ENCODE results near the gene LRRC8A. TPM values are rescaled to one million over a fixed set of nuclear protein-coding genes. Genes with fewer than 3 reads are reported as not detected.
"Not testable (repeated sequence)": the region's sequence is repeated elsewhere in the genome, so short reads cannot be mapped to it uniquely, and the experiment has no call there.

Gene LRRC8A
- total RNA-seq = 10 to 100 TPM; 25.6 to 26.7 TPM

DNA sequence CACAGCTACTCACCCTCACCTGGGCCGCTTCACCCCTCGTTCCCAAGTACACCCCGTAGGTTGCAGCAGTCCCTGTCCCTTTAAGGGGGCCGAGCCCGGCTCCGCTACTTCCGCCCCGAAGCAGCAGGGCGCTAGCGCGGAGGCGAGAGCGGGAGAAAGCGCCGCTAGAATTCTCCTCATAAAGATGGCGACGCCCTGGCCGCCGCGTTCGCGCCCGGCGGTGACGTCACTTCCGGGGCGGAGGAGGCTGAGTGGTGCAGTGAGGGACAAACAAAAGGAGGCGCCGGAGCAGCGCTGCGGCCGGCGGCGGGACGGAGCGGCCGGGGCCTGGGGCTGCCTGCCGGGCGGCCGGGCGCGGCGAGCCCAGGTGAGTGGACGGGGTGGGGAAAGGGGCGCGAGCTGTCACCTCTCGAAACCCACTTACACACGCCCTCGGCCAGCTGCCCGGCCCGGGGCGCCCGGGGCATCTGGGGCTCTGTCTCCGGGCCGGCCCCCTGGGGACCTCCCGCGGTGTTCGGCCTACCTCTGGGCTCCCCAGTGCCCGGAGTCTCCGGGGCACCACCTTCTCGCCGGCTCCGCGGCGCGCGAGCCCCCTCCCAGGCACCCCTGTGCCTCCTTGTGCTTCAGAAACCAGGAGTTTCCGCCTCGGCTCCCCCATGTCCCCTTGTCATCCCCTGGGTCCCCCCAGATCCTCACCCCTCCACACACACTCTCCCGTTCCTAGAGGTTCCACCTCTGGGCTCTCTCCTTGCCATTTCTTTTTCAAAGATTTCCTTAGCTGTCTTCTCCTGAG lies at the start of gene LRRC8A, which contains the start of gene KYAT1:
Gene LRRC8A, plus strand, starts transcription at position 250 of the 793 bp plus-strand sequence. CDS start 25,032 bp downstream, outside the sequence.
Gene KYAT1, minus strand, starts transcription at position 67 of the 793 bp plus-strand sequence. CDS start 36,545 bp downstream, outside the sequence.
- Mint-ChIP-seq H3K4me1 (peaks cover 48% of the 10 kb centered on the region), H3K9me3 (ENCODE audit: low read depth) (no peaks in the 10 kb centered on the region), H3K4me3 (peak within 1 kb of the TSS; percentile 90), H3K36me3 (peaks cover 8% of the 10 kb centered on the region), H3K27ac (peak within 1 kb of the TSS; percentile 89), H3K27me3 (no peaks in the 10 kb centered on the region)
- ATAC-seq (peak; percentile 96), DNase-seq (peak; percentile 99)
- CTCF ChIA-PET = interaction anchor here (0.8 to 3.5 kb wide), 11 partner anchors 10 to 180 kb away, joined by 3 to 23 read pairs (median 4); partner anchors contain the start of genes ENDOG and PKN3

DNA sequence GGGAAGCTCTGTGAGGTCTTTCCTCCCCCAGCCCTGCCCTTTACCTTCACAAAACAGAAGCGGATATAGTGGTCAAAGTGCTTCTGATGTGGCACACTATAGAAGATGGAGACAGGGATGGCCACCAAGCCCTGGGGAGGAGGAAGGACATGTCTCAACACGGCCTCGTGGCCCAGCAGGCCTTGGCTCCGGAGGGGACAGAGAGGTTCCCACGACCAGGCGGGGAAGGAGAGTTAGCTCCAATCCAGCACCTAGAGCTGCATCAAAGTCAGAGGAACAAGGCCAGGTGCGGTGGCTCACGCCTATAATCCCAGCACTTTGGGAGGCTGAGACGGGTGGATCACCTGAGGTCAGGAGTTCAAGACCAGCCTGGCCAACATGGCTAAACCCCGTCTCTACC lies 48.2 kb upstream of the LRRC8A start:
- no peaks in the 10 kb centered on the region for H3K9me3 Mint-ChIP-seq (ENCODE audit: low read depth)
- DNase-seq (no peak), ATAC-seq (no peak)
- peaks cover 10% of the 10 kb centered on the region for H3K36me3 Mint-ChIP-seq
- no peak overlapping the region for H3K27ac Mint-ChIP-seq
- H3K4me3 Mint-ChIP-seq = no peak overlapping the region
- peaks cover 12% of the 10 kb centered on the region for H3K4me1 Mint-ChIP-seq
- H3K27me3 Mint-ChIP-seq = no peaks in the 10 kb centered on the region
- CTCF ChIA-PET = interaction anchor here (1.8 kb wide), 1 partner anchor 16 kb away, joined by 5 read pairs; the partner anchor contains the start of gene ENDOG

DNA sequence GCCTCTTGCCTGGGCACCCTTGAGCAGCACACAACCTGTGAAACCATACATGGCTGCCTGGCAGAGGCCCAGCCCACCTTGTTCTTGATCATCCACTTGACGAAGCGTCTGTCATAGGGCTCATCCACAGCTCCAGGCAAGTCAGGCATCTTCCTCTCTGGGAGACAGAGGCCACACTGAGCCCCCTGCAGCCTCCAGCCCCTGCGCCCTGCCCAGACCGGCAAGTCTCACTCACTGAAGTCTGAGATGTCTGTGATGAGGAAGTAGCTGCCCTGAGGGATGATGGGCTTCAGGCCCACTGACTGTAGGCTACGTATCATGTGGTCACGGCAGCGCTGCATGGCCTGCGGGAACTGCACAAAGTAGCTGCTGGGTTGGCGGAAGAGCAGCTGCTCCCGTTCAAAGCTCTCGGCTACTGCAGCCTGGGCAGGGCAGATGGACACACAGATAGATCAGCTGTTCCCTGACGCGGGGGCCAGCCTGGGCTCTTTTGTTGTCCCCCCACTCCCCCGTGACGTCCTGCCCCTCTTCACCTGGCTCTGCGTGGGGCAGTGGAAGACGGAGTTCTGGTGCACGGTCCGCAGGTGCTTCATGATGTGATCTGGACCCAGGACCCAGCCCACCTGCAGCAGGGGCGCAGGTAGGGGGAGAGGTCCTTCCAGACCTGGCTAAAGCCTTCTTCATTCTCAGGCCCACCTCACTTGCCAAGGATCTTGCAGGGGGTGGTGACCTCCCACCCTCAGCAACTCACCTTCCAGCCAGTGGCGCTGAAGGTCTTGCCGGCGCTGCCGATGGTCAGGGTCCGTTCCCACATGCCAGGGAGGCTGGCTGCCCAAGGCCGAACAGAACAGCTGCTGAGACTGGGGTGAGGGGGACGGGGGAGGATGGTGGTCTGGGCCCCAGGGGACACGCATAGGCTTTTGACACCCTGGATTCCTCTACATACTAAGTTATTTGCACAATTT lies 46.4 kb upstream of the LRRC8A start:
- no peaks in the 10 kb centered on the region for H3K27me3 Mint-ChIP-seq

GRCh38 chr9:128836509-128837145 lies 45.3 kb upstream of the LRRC8A start:
- CTCF ChIA-PET = no interaction called here
- no peaks in the 10 kb centered on the region for H3K4me1 Mint-ChIP-seq
- no peaks in the 10 kb centered on the region for H3K9me3 Mint-ChIP-seq (ENCODE audit: low read depth)
- H3K36me3 Mint-ChIP-seq = peaks cover 6% of the 10 kb centered on the region
- no peak overlapping the region for H3K27ac Mint-ChIP-seq
- ATAC-seq = no peak
- no peak overlapping the region for H3K4me3 Mint-ChIP-seq
- no peak for DNase-seq
- no peaks in the 10 kb centered on the region for H3K27me3 Mint-ChIP-seq

More for the DNA sequence above, 46.4 kb upstream of the LRRC8A start:
- Mint-ChIP-seq H3K27ac (no peak overlapping the region), H3K4me3 (no peak overlapping the region), H3K36me3 (peaks cover 6% of the 10 kb centered on the region), H3K9me3 (ENCODE audit: low read depth) (no peaks in the 10 kb centered on the region), H3K4me1 (no peaks in the 10 kb centered on the region)
- CTCF ChIA-PET = interaction anchor here (0.7 kb wide), 1 partner anchor 17 kb away, joined by 3 read pairs; the partner anchor contains the start of gene ENDOG
- DNase-seq (no peak), ATAC-seq (no peak)

DNA sequence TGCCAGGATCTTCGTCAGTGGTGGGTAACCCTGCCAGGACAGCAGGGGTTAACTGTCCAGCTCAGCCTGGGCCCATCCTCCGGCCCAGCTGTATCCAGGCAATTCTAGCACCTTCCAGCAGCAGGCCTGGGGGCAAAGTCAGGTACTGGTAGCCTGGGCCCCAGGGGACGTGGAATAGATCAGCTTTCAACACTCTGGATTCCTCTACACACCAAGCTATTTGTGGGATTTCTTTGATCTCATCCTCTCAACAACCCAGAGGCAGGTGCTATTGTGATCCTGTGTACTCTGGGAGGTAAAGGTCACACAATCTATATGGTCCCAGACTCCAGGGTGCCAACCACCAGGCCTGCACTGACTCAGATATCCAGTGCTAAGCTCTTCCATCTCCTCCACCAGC lies 43.6 kb upstream of the LRRC8A start:
- no peak overlapping the region for H3K4me3 Mint-ChIP-seq
- DNase-seq (no peak), ATAC-seq (no peak)
- no peak overlapping the region for H3K27ac Mint-ChIP-seq
- CTCF ChIA-PET = interaction anchor here (1.4 kb wide), 1 partner anchor 14 kb away, joined by 3 read pairs; no protein-coding TSS in a partner anchor
- H3K36me3 Mint-ChIP-seq = peaks cover 5% of the 10 kb centered on the region
- H3K9me3 Mint-ChIP-seq (ENCODE audit: low read depth) = no peaks in the 10 kb centered on the region
- no peaks in the 10 kb centered on the region for H3K4me1 Mint-ChIP-seq
- no peaks in the 10 kb centered on the region for H3K27me3 Mint-ChIP-seq

GRCh38 chr9:128840524-128840923 lies 41.4 kb upstream of the LRRC8A start:
- DNase-seq = no peak
- CTCF ChIA-PET = no interaction called here
- ATAC-seq = no peak
- no peaks in the 10 kb centered on the region for H3K9me3 Mint-ChIP-seq (ENCODE audit: low read depth)
- no peaks in the 10 kb centered on the region for H3K4me1 Mint-ChIP-seq
- no peak overlapping the region for H3K27ac Mint-ChIP-seq
- peaks cover 1% of the 10 kb centered on the region for H3K36me3 Mint-ChIP-seq
- no peak overlapping the region for H3K4me3 Mint-ChIP-seq
- H3K27me3 Mint-ChIP-seq = no peaks in the 10 kb centered on the region

DNA sequence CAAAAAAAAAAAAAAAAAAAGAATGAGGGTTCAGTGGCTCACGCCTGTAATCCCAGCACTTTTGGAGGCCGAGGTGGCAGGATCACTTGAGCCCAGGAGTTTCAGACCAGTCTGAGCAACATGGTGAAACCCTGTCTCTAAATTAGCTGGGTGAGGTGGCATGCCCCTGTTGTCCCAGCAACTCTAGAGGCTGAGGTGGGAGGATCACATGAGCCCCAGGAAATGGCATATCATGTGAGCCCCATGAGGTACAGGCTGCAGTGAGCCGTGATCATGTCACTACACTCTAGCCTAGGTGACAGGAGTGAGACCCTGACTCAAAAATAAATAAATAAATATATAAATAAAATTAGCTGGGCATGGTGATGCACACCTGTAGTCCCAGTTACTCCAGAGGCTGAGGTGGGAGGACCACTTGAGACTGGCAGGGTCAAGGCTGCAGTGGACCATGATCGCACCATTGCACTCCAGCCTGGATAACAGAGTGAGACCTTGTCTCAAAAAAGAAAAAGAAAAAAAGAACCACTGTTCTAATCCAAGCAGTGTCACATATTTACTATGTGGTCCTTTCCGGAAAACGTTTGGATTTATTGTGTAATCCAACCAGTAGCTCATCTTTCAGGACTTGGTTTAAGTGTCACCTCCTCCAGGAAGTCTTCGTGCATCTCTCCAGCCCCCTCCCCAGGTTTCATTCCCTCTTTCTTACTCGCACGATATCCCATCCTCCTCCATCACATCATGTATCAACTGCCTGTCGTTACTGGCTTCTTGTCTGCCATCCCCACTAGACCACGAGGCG lies 40.0 kb upstream of the LRRC8A start:
- Mint-ChIP-seq H3K4me1 (no peaks in the 10 kb centered on the region), H3K9me3 (ENCODE audit: low read depth) (no peaks in the 10 kb centered on the region), H3K36me3 (peaks cover 1% of the 10 kb centered on the region), H3K27me3 (no peaks in the 10 kb centered on the region), H3K27ac (no peak overlapping the region), H3K4me3 (no peak overlapping the region)
- CTCF ChIA-PET = no interaction called here
- DNase-seq = no peak
- no peak for ATAC-seq

GRCh38 chr9:128843171-128843570 lies 38.8 kb upstream of the LRRC8A start:
- DNase-seq; H3K4me3 Mint-ChIP-seq; H3K4me1 Mint-ChIP-seq; ATAC-seq; H3K36me3 Mint-ChIP-seq; H3K9me3 Mint-ChIP-seq (ENCODE audit: low read depth); H3K27me3 Mint-ChIP-seq; H3K27ac Mint-ChIP-seq: not testable (repeated sequence)
- CTCF ChIA-PET = interaction anchor here (1.6 to 1.7 kb wide), 2 partner anchors 85 to 480 kb away, joined by 6 read pairs; no protein-coding TSS in a partner anchor

DNA sequence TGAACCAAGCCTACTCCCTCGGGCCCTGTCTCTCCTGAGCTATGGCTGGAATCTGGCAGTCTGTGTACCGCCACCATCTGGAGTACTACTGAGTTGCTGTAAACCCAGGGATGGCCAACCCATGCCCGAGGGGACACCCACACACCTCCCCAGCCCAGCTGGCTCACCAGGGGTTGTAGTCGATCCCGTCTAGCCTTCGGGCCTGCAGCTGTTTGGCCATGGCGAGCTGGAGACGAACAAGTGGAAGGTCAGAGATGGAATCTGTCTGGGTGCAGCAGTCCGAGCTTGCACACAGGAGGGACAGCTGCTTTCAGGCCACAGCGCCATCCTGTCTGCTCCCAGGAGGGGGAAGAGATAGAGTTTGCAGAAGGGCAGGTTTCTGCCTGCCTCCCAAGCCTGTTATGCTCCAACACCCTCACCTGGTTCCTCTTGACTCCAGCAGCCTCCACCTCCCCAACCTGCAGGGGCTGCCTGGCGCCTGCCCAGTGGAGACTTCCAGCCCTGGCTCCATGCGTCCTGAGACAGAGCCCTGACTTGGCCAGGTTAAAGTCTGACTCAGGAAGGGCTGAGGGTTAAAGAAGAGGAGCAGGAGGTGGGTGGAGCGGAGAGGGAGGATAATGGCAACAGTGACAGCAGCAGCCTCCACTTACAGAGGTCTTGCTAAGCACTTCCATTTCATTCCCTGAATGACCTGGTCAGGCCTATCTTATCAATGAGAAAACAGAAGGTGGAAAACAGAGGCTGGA lies 36.6 kb upstream of the LRRC8A start:
- CTCF ChIA-PET = interaction anchor here (2.4 to 2.7 kb wide), 2 partner anchors 27 to 82 kb away, joined by 6 to 8 read pairs; partner anchors contain the start of gene ENDOG
- Mint-ChIP-seq H3K4me3 (no peak overlapping the region), H3K27me3 (no peaks in the 10 kb centered on the region)

DNA sequence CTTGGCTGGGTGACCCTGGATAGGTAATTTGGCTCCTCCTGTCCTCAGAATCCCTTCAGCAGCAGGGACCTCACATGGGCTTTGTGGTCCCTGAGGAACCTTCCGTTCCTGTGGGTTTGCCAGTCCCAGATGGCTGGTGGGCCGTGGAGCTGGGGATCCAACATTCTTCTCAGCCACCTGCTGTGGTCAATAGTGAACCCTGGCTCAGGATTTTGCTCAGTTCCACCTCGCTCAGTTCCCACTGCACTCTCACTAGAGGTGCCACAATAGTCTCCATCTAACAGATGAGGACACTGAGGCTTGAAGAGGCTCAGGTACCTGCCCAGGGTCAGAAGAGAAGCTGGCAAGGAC lies 35.3 kb upstream of the LRRC8A start:
- no peak for ATAC-seq
- H3K27me3 Mint-ChIP-seq = no peaks in the 10 kb centered on the region
- peaks cover 4% of the 10 kb centered on the region for H3K9me3 Mint-ChIP-seq (ENCODE audit: low read depth)
- CTCF ChIA-PET = interaction anchor here (1.2 to 2.7 kb wide), 3 partner anchors 17 to 81 kb away, joined by 4 to 6 read pairs (median 4); partner anchors contain the start of gene SPOUT1
- DNase-seq = no peak
- no peak overlapping the region for H3K4me3 Mint-ChIP-seq
- H3K27ac Mint-ChIP-seq = no peak overlapping the region
- peaks cover 14% of the 10 kb centered on the region for H3K36me3 Mint-ChIP-seq
- H3K4me1 Mint-ChIP-seq = no peaks in the 10 kb centered on the region

More for the DNA sequence above, 36.6 kb upstream of the LRRC8A start:
- ATAC-seq (no peak), DNase-seq (no peak)
- no peak overlapping the region for H3K27ac Mint-ChIP-seq
- peaks cover 6% of the 10 kb centered on the region for H3K36me3 Mint-ChIP-seq
- H3K9me3 Mint-ChIP-seq (ENCODE audit: low read depth) = peaks cover 4% of the 10 kb centered on the region
- no peaks in the 10 kb centered on the region for H3K4me1 Mint-ChIP-seq

DNA sequence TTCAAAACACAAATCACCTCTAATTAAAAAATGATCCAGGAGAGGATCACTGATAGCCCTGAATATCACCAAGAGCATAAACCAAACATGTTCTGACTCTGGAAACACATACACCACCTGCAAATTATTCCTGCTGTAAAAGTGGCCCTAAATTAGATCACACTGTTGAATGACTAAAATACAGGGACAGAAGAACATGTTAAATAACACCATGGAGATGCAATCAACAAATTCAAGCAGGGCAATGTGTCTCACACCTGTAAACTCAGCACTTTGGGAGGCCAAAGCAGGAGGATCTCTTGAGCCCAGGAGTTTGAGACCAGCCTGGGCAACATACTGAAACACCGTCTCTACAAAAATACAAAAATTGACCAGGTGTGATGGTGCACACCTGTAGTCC lies 34.1 kb upstream of the LRRC8A start:
- H3K27me3 Mint-ChIP-seq = no peaks in the 10 kb centered on the region
- no peaks in the 10 kb centered on the region for H3K4me1 Mint-ChIP-seq
- H3K4me3 Mint-ChIP-seq = no peak overlapping the region
- H3K9me3 Mint-ChIP-seq (ENCODE audit: low read depth) = peaks cover 4% of the 10 kb centered on the region
- CTCF ChIA-PET = interaction anchor here (1.5 kb wide), 1 partner anchor 16 kb away, joined by 4 read pairs; no protein-coding TSS in a partner anchor
- no peak for ATAC-seq
- DNase-seq = no peak
- peaks cover 13% of the 10 kb centered on the region for H3K36me3 Mint-ChIP-seq
- H3K27ac Mint-ChIP-seq = no peak overlapping the region
